Adrenal gland (tissue), 12 donors: ENCODE results near the gene KIF6. TPM values are rescaled to one million over a fixed set of nuclear protein-coding genes. Genes with fewer than 3 reads are reported as not detected.

ENCODE experiments used
- DNase-seq, 7 donors: peaks; one replicate each; pipeline ENCODE4 v3.0.0-alpha.2; 2019 to 2020
- H3K27ac ChIP-seq, 5 donors: fragments of 200-600 bp; sonication (generic) in 4 of 5; 1 replicate in 3 of 5; 2 replicates in 2 of 5; pipeline versions ENCODE4 v1.5.1 to v1.8.0; 2016 to 2020; ENCODE audit warnings: mild to moderate bottlenecking in 1 of 5
- H3K27me3 ChIP-seq: fragments of 200-600 bp; 2 replicates; pipeline ENCODE4 v1.8.0; 2021
- H3K36me3 ChIP-seq, 2 donors: fragments of 200-600 bp; replicated peaks in 1 of 2; 1 replicate in 1 of 2; 2 replicates in 1 of 2; pipeline versions ENCODE4 v1.5.1 to v1.8.0; 2018 to 2022
- H3K4me1 ChIP-seq, 2 donors: fragments of 200-600 bp; replicated peaks in 1 of 2; 1 replicate in 1 of 2; 2 replicates in 1 of 2; pipeline versions ENCODE4 v1.5.1 to v1.8.0; 2018 to 2021
- H3K4me3 ChIP-seq, 4 donors: fragments of 200-600 bp; sonication (generic) in 3 of 4; one replicate each; pipeline ENCODE4 v1.5.1; 2016 to 2018
- H3K9me3 ChIP-seq, 3 donors: fragments of 200-600 bp; sonication (generic) in 1 of 3; replicated peaks in 1 of 3; 1 replicate in 2 of 3; 2 replicates in 1 of 3; pipeline versions ENCODE4 v1.5.1 to v1.8.0; 2016 to 2021
- POLR2A ChIP-seq, 2 donors: fragments of 450-650 bp; IDR thresholded peaks; one replicate each; pipeline ENCODE4 v1.6.1; 2017; ENCODE audit warnings: antibody characterized with exemption in 2 of 2, mild to moderate bottlenecking in 2 of 2, moderate library complexity in 1 of 2
- WGBS, 4 donors: extraction: QIAGEN DNeasy Blood & Tissue Kit in 2 of 4; methylation state at CpG; one replicate each; pipeline versions ENCODE4 v1.1.5 to v1.1.7; 2013 to 2017; 5-methylcytosine and 5-hydroxymethylcytosine counted together
- intact Hi-C, 2 donors: fragments of 100-400 bp; cut with DNase I; formaldehyde crosslinking; loops; one replicate each; pipeline versions ENCODE4 v1.14.1 to v1.15.0; 2022 to 2023
- polyA plus RNA-seq, 3 donors: library from polyadenylated mRNA; stranded (reverse); fragments of 200-250 nt in 2 of 3; fragments of 350-450 nt in 1 of 3; fragmentation: Illumina TruSeq in 1 of 3; extraction: RNeasy Lipid Tissue Mini Kit (QIAGEN cat#74804) in 1 of 3; gene quantifications; one replicate each; pipeline ENCODE4 v1.2.3, GENCODE V29; 2013 to 2014
- total RNA-seq, 9 donors: library from RNA; depleted of rRNA in 4 of 9; stranded (reverse); fragments of >200 nt in 4 of 9; fragments of 120-200 nt in 1 of 9; fragmentation: NEBNext Ultra II Directional in 1 of 9; extraction: Animal tissue kit (Norgen Biotek cat#: 25700) in 1 of 9; gene quantifications; one replicate each; pipeline versions ENCODE4 v1.1.0 to v1.2.4, GENCODE V29; 2013 to 2023
- TF ChIP-seq, protein P1 (sequence below), 6 experiments: fragments of 450-650 bp in 4 of 6; fragments of 200-600 bp in 2 of 6; sonication (generic) in 1 of 6; IDR thresholded peaks; 1 replicate in 5 of 6; 2 replicates in 1 of 6; pipeline versions ENCODE4 v1.5.1 to v1.8.0; 2016 to 2021; ENCODE audit warnings: antibody characterized with exemption in 6 of 6, mild to moderate bottlenecking in 2 of 6, moderate library complexity in 1 of 6
- donor health status: healthy with polysubstance abuse.
- donor health status: Bipolar disorder and iron deficiency.
- donor health status: DM: yes; HTN: yes; CAD: no.
- donor health status: DM: no; HTN: no; CAD: no.
- donor health status: DM: no; HTN: no; CAD: no.
- donor health status: DM: yes; HTN: yes; CAD: no.

KIF6 gene
- total and polyA plus RNA-seq, 12 donors = 0.52 to 4.2 (median 0.73) TPM

DNA sequence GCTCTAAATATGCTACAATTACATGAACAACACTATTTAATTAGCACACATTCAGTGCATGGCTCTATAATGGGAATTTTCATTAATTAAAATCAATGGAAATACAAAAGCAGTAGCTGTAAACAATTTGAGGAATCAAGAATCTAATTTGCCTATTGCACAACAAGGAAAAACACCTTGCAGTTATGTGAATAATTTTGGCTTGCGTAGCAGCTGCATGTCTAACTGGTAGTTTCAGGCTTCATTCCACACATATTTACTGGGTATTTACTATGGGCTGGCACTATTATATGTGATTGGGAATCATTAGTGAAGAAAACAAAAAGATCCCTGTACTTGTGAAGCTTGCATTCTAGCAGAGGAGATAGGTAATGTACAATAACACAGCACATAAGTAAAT lies 26.4 kb downstream of the KIF6 start:
- TF ChIP-seq, protein P1, sequence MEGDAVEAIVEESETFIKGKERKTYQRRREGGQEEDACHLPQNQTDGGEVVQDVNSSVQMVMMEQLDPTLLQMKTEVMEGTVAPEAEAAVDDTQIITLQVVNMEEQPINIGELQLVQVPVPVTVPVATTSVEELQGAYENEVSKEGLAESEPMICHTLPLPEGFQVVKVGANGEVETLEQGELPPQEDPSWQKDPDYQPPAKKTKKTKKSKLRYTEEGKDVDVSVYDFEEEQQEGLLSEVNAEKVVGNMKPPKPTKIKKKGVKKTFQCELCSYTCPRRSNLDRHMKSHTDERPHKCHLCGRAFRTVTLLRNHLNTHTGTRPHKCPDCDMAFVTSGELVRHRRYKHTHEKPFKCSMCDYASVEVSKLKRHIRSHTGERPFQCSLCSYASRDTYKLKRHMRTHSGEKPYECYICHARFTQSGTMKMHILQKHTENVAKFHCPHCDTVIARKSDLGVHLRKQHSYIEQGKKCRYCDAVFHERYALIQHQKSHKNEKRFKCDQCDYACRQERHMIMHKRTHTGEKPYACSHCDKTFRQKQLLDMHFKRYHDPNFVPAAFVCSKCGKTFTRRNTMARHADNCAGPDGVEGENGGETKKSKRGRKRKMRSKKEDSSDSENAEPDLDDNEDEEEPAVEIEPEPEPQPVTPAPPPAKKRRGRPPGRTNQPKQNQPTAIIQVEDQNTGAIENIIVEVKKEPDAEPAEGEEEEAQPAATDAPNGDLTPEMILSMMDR (IDR thresholded peaks at IDR 0.05) = no peak
- no peak for TF ChIP-seq POLR2A (IDR thresholded peaks at IDR 0.05)
- H3K27ac ChIP-seq = no peak overlapping the region
- H3K27me3 ChIP-seq = no peaks in the 10 kb centered on the region
- H3K36me3 ChIP-seq = no peaks in the 10 kb centered on the region
- intact Hi-C loops = no loop called here
- WGBS, 4 donors = 98 to 100% (median 100%) methylated on average over 1 of the region's 1 CpG
- no peaks in the 10 kb centered on the region for H3K4me1 ChIP-seq
- DNase-seq = no peak
- no peak overlapping the region for H3K4me3 ChIP-seq
- H3K9me3 ChIP-seq = no peaks in the 10 kb centered on the region

DNA sequence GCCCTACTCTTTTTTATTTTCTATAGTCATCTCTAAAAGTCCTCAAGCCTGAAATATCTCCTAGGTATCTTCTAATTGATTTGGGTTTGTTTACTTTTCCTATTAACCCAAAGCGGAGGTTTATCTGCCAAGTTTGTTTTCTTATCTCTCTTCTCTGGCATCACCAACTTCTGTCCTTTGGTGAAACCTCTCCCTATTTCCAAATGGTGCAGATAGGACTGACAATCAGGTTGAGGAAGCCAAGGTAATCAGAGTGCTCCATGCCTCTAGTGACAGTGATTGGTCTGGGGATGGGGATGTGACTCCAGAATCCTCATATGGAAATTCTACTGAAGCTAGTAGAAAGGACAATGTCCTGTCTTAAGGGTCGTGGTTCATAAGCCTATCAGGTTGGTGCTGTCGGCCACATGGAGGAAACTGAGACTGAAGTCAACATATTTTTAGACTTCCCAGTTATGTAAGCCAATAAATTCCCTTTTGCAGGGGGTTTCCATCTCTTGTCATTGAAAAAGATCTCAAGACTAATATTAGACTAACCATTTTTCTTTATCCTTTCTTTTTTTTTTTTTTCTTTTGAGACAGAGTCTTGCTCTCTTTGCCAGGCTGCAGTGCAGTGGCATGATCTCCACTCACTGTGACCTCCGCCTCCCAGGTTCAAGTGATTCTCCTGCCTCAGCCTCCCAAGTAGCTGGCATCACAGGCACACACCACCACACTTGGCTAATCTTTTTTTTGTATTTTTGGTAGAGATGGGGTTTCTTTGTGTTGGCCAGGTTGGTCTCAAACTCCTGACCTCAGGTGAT lies 28.0 kb downstream of the KIF6 start:
- 76 to 82% (median 81%) methylated on average over 4 of the region's 4 CpGs for WGBS, 4 donors
- intact Hi-C loops = no loop called here
- Histone ChIP-seq H3K4me3 (no peak overlapping the region), H3K27ac (no peak overlapping the region), H3K36me3 (no peaks in the 10 kb centered on the region), H3K9me3 (no peaks in the 10 kb centered on the region), H3K27me3 (no peaks in the 10 kb centered on the region), H3K4me1 (no peaks in the 10 kb centered on the region)
- DNase-seq = no peak
- TF ChIP-seq, protein P1 (IDR thresholded peaks at IDR 0.05) = no peak

- H3K9me3 ChIP-seq = no peaks in the 10 kb centered on the region
- no peaks in the 10 kb centered on the region for H3K36me3 ChIP-seq
- no peaks in the 10 kb centered on the region for H3K27me3 ChIP-seq
- no peak for TF ChIP-seq POLR2A (IDR thresholded peaks at IDR 0.05)
- TF ChIP-seq, protein P1 (IDR thresholded peaks at IDR 0.05) = no peak
- intact Hi-C loops = no loop called here
- no peak for DNase-seq
- H3K27ac ChIP-seq = no peak overlapping the region
- no peak overlapping the region for H3K4me3 ChIP-seq
- no peaks in the 10 kb centered on the region for H3K4me1 ChIP-seq
Measured at GRCh38 chr6:39695447-39695846, 29.8 kb downstream of the KIF6 start.

DNA sequence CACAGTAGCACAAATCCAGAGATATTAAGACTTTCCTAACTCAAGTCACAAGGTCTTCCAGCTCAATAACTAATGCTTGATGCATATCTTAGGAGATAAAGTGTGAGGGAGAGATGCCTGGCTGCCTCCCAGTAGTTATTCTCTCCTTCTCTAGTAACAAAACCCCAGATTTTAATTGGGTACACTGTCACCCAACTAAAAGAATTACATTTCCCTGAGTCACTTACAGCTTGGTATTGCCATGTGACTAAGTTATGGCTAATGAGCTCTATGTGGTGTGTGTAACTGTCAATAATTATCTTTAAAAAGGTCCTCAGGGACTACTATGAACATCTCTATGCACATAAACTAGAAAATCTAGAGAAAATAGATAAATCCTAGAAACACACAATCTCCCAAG lies 32.0 kb downstream of the KIF6 start:
- Histone ChIP-seq H3K36me3 (no peaks in the 10 kb centered on the region), H3K27ac (no peak overlapping the region), H3K9me3 (no peaks in the 10 kb centered on the region), H3K4me3 (no peak overlapping the region), H3K27me3 (no peaks in the 10 kb centered on the region), H3K4me1 (no peaks in the 10 kb centered on the region)
- DNase-seq = no peak
- TF ChIP-seq POLR2A (IDR thresholded peaks at IDR 0.05) = no peak
- TF ChIP-seq, protein P1 (IDR thresholded peaks at IDR 0.05) = no peak
- intact Hi-C loops = no loop called here
